Stimulated activated CD8-positive, alpha-beta memory T cell treated with anti-CD3 and anti-CD28 coated beads, Interleukin-7, amount 100 ng/mL, for 48 hours (primary cell): ENCODE measurements around the gene PRKCD.

Source experiments
- DNase-seq, 2 donors: peaks; one replicate each; pipeline ENCODE4 v3.0.0-alpha.2; 2020; ENCODE audit warnings: low read depth in 1 of 2; ENCODE audit errors: extremely low read depth in 1 of 2

The PRKCD gene

GRCh38 chr3:53169832-53170324, 8.9 kb downstream of the PRKCD start:
- no peak for DNase-seq

- no peak for DNase-seq
Observed at GRCh38 chr3:53170325-53171063, 9.5 kb downstream of the PRKCD start.

- no peak for DNase-seq
Observed at GRCh38 chr3:53171064-53171418, 10.0 kb downstream of the PRKCD start.

GRCh38 chr3:53171827-53172505, 11.0 kb downstream of the PRKCD start:
- DNase-seq = no peak

- no peak for DNase-seq
Observed at GRCh38 chr3:53173107-53173506, 12.1 kb downstream of the PRKCD start.

- no peak for DNase-seq
Observed at GRCh38 chr3:53174346-53175250, 13.6 kb downstream of the PRKCD start.

- no peak for DNase-seq
Observed at GRCh38 chr3:53175613-53176540, 14.9 kb downstream of the PRKCD start.

GRCh38 chr3:53178246-53178645, 17.2 kb downstream of the PRKCD start:
- no peak for DNase-seq

GRCh38 chr3:53179580-53179979, 18.6 kb downstream of the PRKCD start:
- DNase-seq = no peak

- DNase-seq = no peak
Observed at GRCh38 chr3:53180305-53181023, 19.5 kb downstream of the PRKCD start.

GRCh38 chr3:53181024-53181371, 20.0 kb downstream of the PRKCD start:
- no peak for DNase-seq

GRCh38 chr3:53181528-53181927, 20.5 kb downstream of the PRKCD start:
- no peak for DNase-seq

- DNase-seq = no peak
Observed at GRCh38 chr3:53182764-53183355, 21.9 kb downstream of the PRKCD start.

- no peak for DNase-seq
Observed at GRCh38 chr3:53183514-53183913, 22.5 kb downstream of the PRKCD start.

GRCh38 chr3:53184701-53185100, 23.7 kb downstream of the PRKCD start:
- DNase-seq = no peak

GRCh38 chr3:53185761-53186465, 24.9 kb downstream of the PRKCD start:
- DNase-seq = no peak

GRCh38 chr3:53186726-53187125, 25.7 kb downstream of the PRKCD start:
- DNase-seq = no peak

- DNase-seq = no peak
Observed at GRCh38 chr3:53187430-53187829, 26.4 kb downstream of the PRKCD start.
